GM12891 (cell line): Measurements from ENCODE around the gene EIF4E2.
A peak's percentile ranks its signal among the peaks of the same experiment; 100 is the strongest.

Experiments
- DNase-seq: peaks from one replicate; pipeline ENCODE4 v3.0.0; 2011; ENCODE audit warnings: low spot score; ENCODE audit not compliant: insufficient read length
- FAIRE-seq: peaks from 2 replicates; lab custom pipeline; 2011; peaks lifted over from hg19 to GRCh38; lab: Jason Lieb, UNC
- PAX5 ChIP-seq: IDR thresholded peaks from 2 replicates; pipeline ENCODE4 v1.6.1; 2011; ENCODE audit warnings: low read length, moderate library complexity, mild to moderate bottlenecking; ENCODE audit not compliant: insufficient read depth, severe bottlenecking
- POLR2A ChIP-seq: IDR thresholded peaks from 2 replicates; pipeline ENCODE4 v1.6.1; 2011; ENCODE audit warnings: low read depth, low read length, control low read depth
- POLR2AphosphoS5 ChIP-seq: IDR thresholded peaks from 2 replicates; pipeline ENCODE4 v1.6.1; 2011; ENCODE audit warnings: low read depth, low read length, control low read depth
- POU2F2 ChIP-seq: IDR thresholded peaks from 2 replicates; pipeline ENCODE4 v1.6.1; 2011; ENCODE audit warnings: low read depth, mild to moderate bottlenecking, control low read depth, low read length, moderate library complexity
- SPI1 ChIP-seq: IDR thresholded peaks from 2 replicates; pipeline ENCODE4 v1.6.1; 2011; ENCODE audit warnings: low read depth, low read length, control low read depth
- TAF1 ChIP-seq: IDR thresholded peaks from 2 replicates; pipeline ENCODE4 v1.6.1; 2011; ENCODE audit warnings: low read depth, low read length, control low read depth

EIF4E2 gene

GRCh38 chr2:232537499-232537898, 13.0 kb upstream of the EIF4E2 start:
- TF ChIP-seq SPI1, result no peak
- no peak for TF ChIP-seq TAF1
- TF ChIP-seq POLR2AphosphoS5, result no peak
- TF ChIP-seq POU2F2, result no peak
- no peak for TF ChIP-seq POLR2A
- no peak for TF ChIP-seq PAX5
- DNase-seq (no peak), FAIRE-seq (no peak)

GRCh38 chr2:232538671-232539070, 11.8 kb upstream of the EIF4E2 start:
- TF ChIP-seq POLR2A (no peak), TAF1 (no peak), POLR2AphosphoS5 (no peak), PAX5 (no peak), POU2F2 (no peak), SPI1 (no peak)
- no peak for DNase-seq
- FAIRE-seq, result no peak

GRCh38 chr2:232539298-232540231, 10.9 kb upstream of the EIF4E2 start, which contains the start of gene CHRNG:
Gene CHRNG (plus strand): TSS chr2:232539692. CDS start chr2:232539748, 56 bp downstream.
- no peak for DNase-seq
- FAIRE-seq, result no peak
- TF ChIP-seq TAF1, result no peak
- no peak for TF ChIP-seq POLR2AphosphoS5
- TF ChIP-seq POLR2A, result no peak
- no peak for TF ChIP-seq SPI1
- TF ChIP-seq POU2F2, result no peak
- TF ChIP-seq PAX5, result no peak

GRCh38 chr2:232540441-232541041, 9.9 kb upstream of the EIF4E2 start:
- DNase-seq (no peak), FAIRE-seq (no peak)
- no peak for TF ChIP-seq SPI1

GRCh38 chr2:232541195-232541960, 9.1 kb upstream of the EIF4E2 start:
- DNase-seq (no peak), FAIRE-seq (no peak)
- peak; percentile 28; the same call in 1 of the 2 replicates for TF ChIP-seq POLR2AphosphoS5
- no peak for TF ChIP-seq TAF1

GRCh38 chr2:232541961-232542714, 8.4 kb upstream of the EIF4E2 start:
- no peak for TF ChIP-seq PAX5
- TF ChIP-seq SPI1, result no peak
- TF ChIP-seq POU2F2, result no peak
- TF ChIP-seq POLR2AphosphoS5, result peak; percentile 13; the same call in 1 of the 2 replicates
- TF ChIP-seq POLR2A, result no peak
- no peak for TF ChIP-seq TAF1
- DNase-seq, result no peak
- FAIRE-seq, result no peak

- TF ChIP-seq POLR2A, result 0 out of 2 replicates have a peak, but pooled peaks have one; percentile 31
- no peak for TF ChIP-seq TAF1
- DNase-seq (no peak), FAIRE-seq (no peak)
Measured at GRCh38 chr2:232542715-232543467, 7.6 kb upstream of the EIF4E2 start.

- TF ChIP-seq POLR2A (no peak), SPI1 (no peak), TAF1 (no peak), POU2F2 (no peak), PAX5 (no peak), POLR2AphosphoS5 (no peak)
- no peak for DNase-seq
- no peak for FAIRE-seq
Measured at GRCh38 chr2:232543491-232543890, 7.0 kb upstream of the EIF4E2 start.
